CD8-positive, alpha-beta memory T cell (primary cell): ENCODE results near the gene ZNF444. TPM values are rescaled to one million over a fixed set of nuclear protein-coding genes. Genes with fewer than 3 reads are reported as not detected.
A peak's percentile ranks its signal among the peaks of the same experiment; 100 is the strongest.

Experiments used
- CTCF ChIA-PET: fragments of 350-600 bp; sonication (Branson Sonifier 250); formaldehyde crosslinking; loops from one replicate; lab custom pipeline; 2021; ENCODE audit warnings: antibody characterized with exemption; lab: Charles Lee
- POLR2A ChIA-PET: fragments of 350-600 bp; sonication (Branson Sonifier 250); formaldehyde crosslinking; loops from one replicate; lab custom pipeline; 2021; ENCODE audit warnings: antibody characterized with exemption; lab: Charles Lee
- DNase-seq, 5 donors: peaks; one replicate each; pipeline versions ENCODE4 v3.0.0 to v3.0.0-alpha.2; 2020 to 2022; ENCODE audit warnings: mixed read lengths in 1 of 5
- H3K27ac ChIP-seq: one replicate; pipeline ENCODE4 v1.7.0; 2013; ENCODE audit warnings: low read depth, mild to moderate bottlenecking, low read length, moderate library complexity
- H3K27me3 ChIP-seq: 2 replicates; pipeline ENCODE4 v1.7.0; 2013; ENCODE audit warnings: low read length, mild to moderate bottlenecking; ENCODE audit not compliant: insufficient read depth, poor library complexity, severe bottlenecking
- H3K36me3 ChIP-seq: 2 replicates; pipeline ENCODE4 v1.7.0; 2013; ENCODE audit warnings: mild to moderate bottlenecking, low read length, moderate library complexity; ENCODE audit not compliant: insufficient read depth
- H3K4me1 ChIP-seq: 2 replicates; pipeline ENCODE4 v1.7.0; 2013; ENCODE audit warnings: mild to moderate bottlenecking, low read length, moderate library complexity; ENCODE audit not compliant: insufficient read depth
- H3K4me3 ChIP-seq: 2 replicates; pipeline ENCODE4 v1.7.0; 2013; ENCODE audit warnings: mild to moderate bottlenecking, low read length
- H3K9me3 ChIP-seq: 2 replicates; pipeline ENCODE4 v1.7.0; 2013; ENCODE audit warnings: mild to moderate bottlenecking, low read length
- H3K27ac Mint-ChIP-seq, 8 donors: one replicate each; pipeline ENCODE4 v1.8.0; 2020 to 2021; ENCODE audit warnings: mixed read lengths in 8 of 8, mild to moderate bottlenecking in 6 of 8, inconsistent platforms in 3 of 8, moderate library complexity in 3 of 8
- H3K27me3 Mint-ChIP-seq, 2 donors: one replicate each; pipeline ENCODE4 v1.8.0; 2020 to 2021; ENCODE audit warnings: mixed read lengths in 2 of 2, mild to moderate bottlenecking in 1 of 2, moderate library complexity in 1 of 2
- H3K36me3 Mint-ChIP-seq, 3 donors: one replicate each; pipeline ENCODE4 v1.8.0; 2020 to 2021; ENCODE audit warnings: mixed read lengths in 3 of 3, inconsistent platforms in 1 of 3, mild to moderate bottlenecking in 1 of 3
- H3K4me1 Mint-ChIP-seq, 3 donors: one replicate each; pipeline ENCODE4 v1.8.0; 2020 to 2021; ENCODE audit warnings: mixed read lengths in 3 of 3, inconsistent platforms in 1 of 3, mild to moderate bottlenecking in 1 of 3
- H3K4me3 Mint-ChIP-seq, 7 donors: one replicate each; pipeline ENCODE4 v1.8.0; 2020 to 2021; ENCODE audit warnings: mixed read lengths in 7 of 7, mild to moderate bottlenecking in 6 of 7, moderate library complexity in 4 of 7, inconsistent platforms in 2 of 7
- H3K9me3 Mint-ChIP-seq, 5 donors: one replicate each; pipeline ENCODE4 v1.8.0; 2020 to 2022; ENCODE audit warnings: mixed read lengths in 5 of 5, mild to moderate bottlenecking in 3 of 5, moderate library complexity in 2 of 5, inconsistent platforms in 1 of 5
- polyA plus RNA-seq: library from polyadenylated mRNA; unstranded; fragments of 300-500 nt; fragmentation: Illumina TruSeq; gene quantifications from one replicate; pipeline ENCODE4 v1.2.3, GENCODE V29; 2021
- total RNA-seq, 2 experiments: library from RNA; stranded (reverse); gene quantifications; one replicate each; pipeline ENCODE4 v1.2.3, GENCODE V29; 2021

ZNF444 gene
- total and polyA plus RNA-seq, 3 experiments from 2014 or later, result 19.7 to 26.7 (median 24.9) TPM

- Mint-ChIP-seq H3K27me3 (peaks cover 0 to 2% of the 10 kb centered on the region in 2 donors), H3K27ac (peak overlapping the region in 5 of 8 donors; percentile 18 to 69 (median 52)), H3K36me3 (peaks cover 0 to 21% (median 0%) of the 10 kb centered on the region in 3 donors), H3K9me3 (no peaks in the 10 kb centered on the region), H3K4me1 (peaks cover 38 to 80% (median 45%) of the 10 kb centered on the region in 3 donors), H3K4me3 (no peak overlapping the region)
- Histone ChIP-seq H3K9me3 (no peaks in the 10 kb centered on the region), H3K4me1 (peaks cover 17% of the 10 kb centered on the region), H3K4me3 (no peak overlapping the region), H3K27me3 (no peaks in the 10 kb centered on the region), H3K27ac (no peak overlapping the region), H3K36me3 (no peaks in the 10 kb centered on the region)
- DNase-seq, result no peak
- CTCF ChIA-PET, result no interaction called here
- POLR2A ChIA-PET, result no interaction called here
Measured at GRCh38 chr19:56110515-56111448, 30.3 kb upstream of the ZNF444 start.

- Mint-ChIP-seq H3K4me3 (peak overlapping the region in 1 of 7 donors; percentile 8), H3K27ac (peak overlapping the region in 3 of 8 donors; percentile 52 to 80 (median 69)), H3K36me3 (peaks cover 0 to 19% (median 0%) of the 10 kb centered on the region in 3 donors), H3K9me3 (no peaks in the 10 kb centered on the region), H3K4me1 (peaks cover 33 to 73% (median 41%) of the 10 kb centered on the region in 3 donors), H3K27me3 (no peaks in the 10 kb centered on the region)
- DNase-seq, result peak in 3 of 5 donors; percentile 28 to 42 (median 36)
- H3K27me3 ChIP-seq, result no peaks in the 10 kb centered on the region
- no peaks in the 10 kb centered on the region for H3K9me3 ChIP-seq
- POLR2A ChIA-PET, result interaction anchor here (0.5 kb wide), 1 partner anchor 68 kb away, joined by 3 read pairs; no protein-coding TSS in a partner anchor
- H3K36me3 ChIP-seq, result no peaks in the 10 kb centered on the region
- CTCF ChIA-PET, result no interaction called here
- H3K4me1 ChIP-seq, result peaks cover 17% of the 10 kb centered on the region
- H3K4me3 ChIP-seq, result no peak overlapping the region
- no peak overlapping the region for H3K27ac ChIP-seq
Measured at GRCh38 chr19:56111601-56112312, 29.3 kb upstream of the ZNF444 start.

GRCh38 chr19:56112313-56112709, 28.8 kb upstream of the ZNF444 start:
- CTCF ChIA-PET, result no interaction called here
- H3K4me3 Mint-ChIP-seq, result no peak overlapping the region
- POLR2A ChIA-PET, result no interaction called here

GRCh38 chr19:56113074-56113632, 27.9 kb upstream of the ZNF444 start:
- Mint-ChIP-seq H3K9me3 (no peaks in the 10 kb centered on the region), H3K4me3 (peak overlapping the region in 2 of 7 donors; percentile 41 to 50), H3K27ac (peak overlapping the region in 3 of 8 donors; percentile 1 to 64 (median 57)), H3K36me3 (peaks cover 0 to 15% (median 0%) of the 10 kb centered on the region in 3 donors), H3K4me1 (peaks cover 37 to 71% (median 38%) of the 10 kb centered on the region in 3 donors), H3K27me3 (no peaks in the 10 kb centered on the region)
- H3K36me3 ChIP-seq, result no peaks in the 10 kb centered on the region
- no peak overlapping the region for H3K4me3 ChIP-seq
- DNase-seq, result no peak
- ChIA-PET CTCF (no interaction called here), POLR2A (no interaction called here)
- H3K4me1 ChIP-seq, result peaks cover 17% of the 10 kb centered on the region
- no peaks in the 10 kb centered on the region for H3K9me3 ChIP-seq
- no peaks in the 10 kb centered on the region for H3K27me3 ChIP-seq
- H3K27ac ChIP-seq, result no peak overlapping the region

More at GRCh38 chr19:56112313-56112709, 28.8 kb upstream of the ZNF444 start:
- Mint-ChIP-seq H3K27me3 (no peaks in the 10 kb centered on the region), H3K9me3 (no peaks in the 10 kb centered on the region), H3K4me1 (peaks cover 32 to 70% (median 36%) of the 10 kb centered on the region in 3 donors), H3K27ac (peak overlapping the region in 6 of 8 donors; percentile 3 to 95 (median 69)), H3K36me3 (peaks cover 0 to 15% (median 0%) of the 10 kb centered on the region in 3 donors)
- no peaks in the 10 kb centered on the region for H3K27me3 ChIP-seq
- no peak overlapping the region for H3K4me3 ChIP-seq
- DNase-seq, result no peak
- H3K9me3 ChIP-seq, result no peaks in the 10 kb centered on the region
- H3K4me1 ChIP-seq, result peaks cover 17% of the 10 kb centered on the region
- no peaks in the 10 kb centered on the region for H3K36me3 ChIP-seq
- H3K27ac ChIP-seq, result no peak overlapping the region

- Mint-ChIP-seq H3K27me3 (no peaks in the 10 kb centered on the region), H3K9me3 (no peaks in the 10 kb centered on the region), H3K36me3 (peaks cover 0 to 12% (median 0%) of the 10 kb centered on the region in 3 donors), H3K27ac (peak overlapping the region in 4 of 8 donors; percentile 41 to 86 (median 68)), H3K4me3 (peak overlapping the region in 1 of 7 donors; percentile 66), H3K4me1 (peaks cover 41 to 73% (median 42%) of the 10 kb centered on the region in 3 donors)
- ChIA-PET CTCF (no interaction called here), POLR2A (no interaction called here)
- Histone ChIP-seq H3K4me3 (no peak overlapping the region), H3K9me3 (no peaks in the 10 kb centered on the region), H3K4me1 (peaks cover 17% of the 10 kb centered on the region), H3K27me3 (no peaks in the 10 kb centered on the region), H3K36me3 (no peaks in the 10 kb centered on the region), H3K27ac (no peak overlapping the region)
- no peak for DNase-seq
Measured at GRCh38 chr19:56114051-56114777, 26.9 kb upstream of the ZNF444 start.

GRCh38 chr19:56114778-56115110, 26.3 kb upstream of the ZNF444 start:
- Histone ChIP-seq H3K4me3 (no peak overlapping the region), H3K4me1 (peaks cover 21% of the 10 kb centered on the region), H3K27ac (no peak overlapping the region), H3K27me3 (no peaks in the 10 kb centered on the region), H3K36me3 (no peaks in the 10 kb centered on the region), H3K9me3 (no peaks in the 10 kb centered on the region)
- CTCF ChIA-PET, result no interaction called here
- Mint-ChIP-seq H3K36me3 (peaks cover 0 to 12% (median 0%) of the 10 kb centered on the region in 3 donors), H3K4me3 (peak overlapping the region in 1 of 7 donors; percentile 46), H3K4me1 (peaks cover 46 to 76% (median 48%) of the 10 kb centered on the region in 3 donors), H3K27me3 (no peaks in the 10 kb centered on the region), H3K9me3 (no peaks in the 10 kb centered on the region), H3K27ac (peak overlapping the region in 4 of 8 donors; percentile 54 to 86 (median 70))
- POLR2A ChIA-PET, result no interaction called here
- DNase-seq, result no peak

GRCh38 chr19:56115490-56115889, 25.6 kb upstream of the ZNF444 start:
- Histone ChIP-seq H3K27me3 (no peaks in the 10 kb centered on the region), H3K9me3 (no peaks in the 10 kb centered on the region), H3K27ac (no peak overlapping the region), H3K4me3 (no peak overlapping the region), H3K36me3 (no peaks in the 10 kb centered on the region), H3K4me1 (peaks cover 28% of the 10 kb centered on the region)
- Mint-ChIP-seq H3K9me3 (no peaks in the 10 kb centered on the region), H3K4me1 (peaks cover 46 to 79% (median 53%) of the 10 kb centered on the region in 3 donors), H3K27ac (peak overlapping the region in 1 of 8 donors; percentile 45), H3K4me3 (no peak overlapping the region), H3K27me3 (no peaks in the 10 kb centered on the region), H3K36me3 (peaks cover 0 to 10% (median 0%) of the 10 kb centered on the region in 3 donors)
- ChIA-PET POLR2A (no interaction called here), CTCF (no interaction called here)
- no peak for DNase-seq
